Fibroblast of the aortic adventitia (primary cell): ENCODE results near the gene DBX2. TPM values are rescaled to one million over a fixed set of nuclear protein-coding genes. Genes with fewer than 3 reads are reported as not detected.
"Not testable (repeated sequence)": the region's sequence is repeated elsewhere in the genome, so short reads cannot be mapped to it uniquely, and the experiment has no call there.

Source experiments
- DNase-seq: peaks from one replicate; pipeline ENCODE4 v3.0.0-alpha.2; 2010; ENCODE audit warnings: low read depth
- H3K4me3 ChIP-seq: 2 replicates; pipeline ENCODE4 v1.5.1; 2011; ENCODE audit warnings: low read depth, mild to moderate bottlenecking, control low read depth, low read length, moderate library complexity
- CTCF ChIP-seq: IDR thresholded peaks from 2 replicates; pipeline ENCODE4 v1.5.1; 2011; ENCODE audit warnings: mild to moderate bottlenecking, low read length, control low read depth, inconsistent platforms; ENCODE audit not compliant: insufficient read depth
- total RNA-seq: library from RNA; depleted of rRNA; stranded (reverse); fragments of >200 nt; gene quantifications from 2 replicates; pipeline ENCODE4 v1.2.3, GENCODE V29; 2012; ENCODE audit warnings: low replicate concordance

Gene DBX2
- total RNA-seq, 1 donor, result 0.72 TPM

GRCh38 chr12:45012749-45013148, 38.1 kb downstream of the DBX2 start:
- DNase-seq, result no peak
- TF ChIP-seq CTCF, result no peak
- H3K4me3 ChIP-seq, result no peak overlapping the region

- DNase-seq, result peak; percentile 76
- no peak overlapping the region for H3K4me3 ChIP-seq
- no peak for TF ChIP-seq CTCF
These were observed 40.8 kb downstream of the DBX2 start for GRCh38 chr12:45010059-45010458.

GRCh38 chr12:45008211-45008610, 42.7 kb downstream of the DBX2 start:
- peak; percentile 36 for DNase-seq
- H3K4me3 ChIP-seq, result no peak overlapping the region
- TF ChIP-seq CTCF, result no peak

GRCh38 chr12:44999355-44999754, 51.5 kb downstream of the DBX2 start:
- H3K4me3 ChIP-seq, result no peak overlapping the region
- no peak for TF ChIP-seq CTCF
- DNase-seq, result no peak

- TF ChIP-seq CTCF, result no peak
- no peak for DNase-seq
- H3K4me3 ChIP-seq, result no peak overlapping the region
These were observed 57.7 kb downstream of the DBX2 start for GRCh38 chr12:44993161-44993560.

GRCh38 chr12:44984863-44985262, 66.0 kb downstream of the DBX2 start:
- H3K4me3 ChIP-seq, DNase-seq: not testable (repeated sequence)

- no peak for DNase-seq
- no peak overlapping the region for H3K4me3 ChIP-seq
- TF ChIP-seq CTCF, result no peak
These were observed 71.0 kb downstream of the DBX2 start for GRCh38 chr12:44979918-44980317.
